PC-9 (cell line): Measurements from ENCODE around the gene PDE3B.

Experiments used
- CTCF ChIP-seq: fragments of 200-600 bp; sonication (generic); conservative IDR thresholded peaks from 2 replicates; pipeline ENCODE4 v1.6.1; 2017; ENCODE audit warnings: mixed run types, antibody characterized with exemption, mild to moderate bottlenecking, moderate library complexity
- EZH2 ChIP-seq: fragments of 200-600 bp; sonication (generic); IDR thresholded peaks from 2 replicates; pipeline ENCODE4 v1.8.0; 2017; ENCODE audit warnings: antibody characterized with exemption, low read depth

GRCh38 chr11:14702760-14703159 lies 59.2 kb downstream of the PDE3B start:
- TF ChIP-seq CTCF (no peak), EZH2 (no peak)
